GM21367 (cell line): ENCODE data around the gene IQCE.

Experiments
- ATAC-seq: cut with Tn5 transposase; IDR thresholded peaks from one replicate; pipeline ENCODE4 v1.9.1; 2021; ENCODE audit not compliant: unreplicated experiment

IQCE gene

DNA sequence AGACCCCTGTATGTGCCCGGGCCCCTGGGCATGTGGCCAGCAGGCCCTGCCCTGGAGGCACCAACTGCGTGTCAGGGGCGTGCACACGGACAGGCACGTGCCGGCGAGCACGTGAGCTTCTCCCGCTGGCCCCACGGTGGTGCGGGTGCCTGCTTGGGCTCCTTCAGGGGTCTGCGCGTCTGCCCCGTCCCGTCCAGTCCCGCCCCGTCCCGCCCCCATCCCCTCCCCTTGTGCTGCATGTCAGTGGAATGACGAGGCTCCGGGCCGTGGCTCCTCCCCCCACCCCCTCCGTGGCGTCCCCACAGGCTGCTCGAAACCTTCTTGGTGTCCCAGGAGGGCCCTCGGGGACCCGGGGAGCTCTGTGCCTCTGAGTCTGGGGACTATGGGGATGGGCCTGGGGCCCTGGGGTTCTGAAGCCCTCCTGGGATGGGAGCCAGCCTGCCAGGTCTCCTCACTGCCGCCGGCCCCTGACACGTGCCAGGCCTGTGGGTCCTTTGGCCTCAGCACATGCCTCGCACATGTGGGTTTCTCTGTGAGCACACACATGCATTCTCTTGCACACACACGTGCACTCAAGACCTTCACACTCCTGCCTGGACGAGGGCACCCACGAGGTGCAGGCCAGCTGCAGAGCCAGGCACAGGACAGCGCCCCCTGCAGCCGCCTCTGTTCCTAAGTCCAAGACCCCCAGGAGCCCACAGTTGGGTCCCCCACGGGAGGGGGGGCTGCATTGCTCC, 101.7 kb downstream of the IQCE start:
- ATAC-seq, result no peak

DNA sequence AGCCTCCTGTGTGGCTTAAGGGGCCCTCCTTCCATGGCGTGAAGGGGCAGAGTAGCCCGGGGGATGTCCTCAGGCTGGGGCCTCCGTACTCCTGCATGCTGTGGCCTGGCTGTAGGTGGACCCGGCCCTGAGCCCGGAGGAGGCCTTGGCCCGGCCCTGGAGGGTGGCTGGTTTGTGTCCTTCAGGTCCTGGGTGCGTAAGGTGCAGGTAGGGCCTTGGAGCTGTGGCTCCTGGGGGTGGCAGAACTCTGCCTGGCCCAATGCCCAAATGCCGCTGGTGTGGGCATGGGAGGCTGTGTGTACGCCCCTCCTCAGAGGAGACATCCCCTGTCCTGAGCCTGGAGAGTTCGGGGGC, 102.3 kb downstream of the IQCE start:
- no peak for ATAC-seq

DNA sequence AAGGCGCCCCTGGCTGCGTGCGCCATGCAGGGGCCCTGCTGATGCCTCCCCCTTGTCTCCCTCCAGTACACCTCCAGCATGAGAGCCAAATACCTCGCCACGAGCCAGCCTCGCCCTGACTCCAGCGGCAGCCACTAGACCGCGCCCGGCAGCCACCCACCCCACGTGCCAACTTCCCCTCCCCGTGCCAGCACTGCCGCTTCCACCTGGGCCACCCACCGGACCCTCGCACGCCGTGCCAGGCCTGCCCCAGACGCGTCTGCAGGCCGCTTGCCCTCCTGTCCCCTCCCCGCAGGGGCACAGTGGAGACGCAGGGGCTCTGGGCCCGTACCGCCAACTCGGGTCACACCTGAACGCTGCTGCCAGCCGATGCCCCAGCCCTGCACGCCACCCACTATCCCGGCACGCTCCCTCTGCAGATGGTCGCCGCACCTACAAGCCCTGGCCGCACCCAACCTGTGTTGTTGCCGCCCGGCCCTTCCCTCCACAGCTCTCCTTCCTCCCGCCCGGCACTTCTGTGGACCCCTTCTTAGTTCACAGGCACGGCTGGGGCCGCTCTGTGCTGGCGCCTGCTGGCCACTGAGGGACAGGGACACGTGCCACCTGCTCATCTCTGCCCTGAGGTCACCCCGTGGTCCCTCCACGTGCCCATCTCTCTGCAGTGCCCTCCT, 103.0 kb downstream of the IQCE start:
- no peak for ATAC-seq

DNA sequence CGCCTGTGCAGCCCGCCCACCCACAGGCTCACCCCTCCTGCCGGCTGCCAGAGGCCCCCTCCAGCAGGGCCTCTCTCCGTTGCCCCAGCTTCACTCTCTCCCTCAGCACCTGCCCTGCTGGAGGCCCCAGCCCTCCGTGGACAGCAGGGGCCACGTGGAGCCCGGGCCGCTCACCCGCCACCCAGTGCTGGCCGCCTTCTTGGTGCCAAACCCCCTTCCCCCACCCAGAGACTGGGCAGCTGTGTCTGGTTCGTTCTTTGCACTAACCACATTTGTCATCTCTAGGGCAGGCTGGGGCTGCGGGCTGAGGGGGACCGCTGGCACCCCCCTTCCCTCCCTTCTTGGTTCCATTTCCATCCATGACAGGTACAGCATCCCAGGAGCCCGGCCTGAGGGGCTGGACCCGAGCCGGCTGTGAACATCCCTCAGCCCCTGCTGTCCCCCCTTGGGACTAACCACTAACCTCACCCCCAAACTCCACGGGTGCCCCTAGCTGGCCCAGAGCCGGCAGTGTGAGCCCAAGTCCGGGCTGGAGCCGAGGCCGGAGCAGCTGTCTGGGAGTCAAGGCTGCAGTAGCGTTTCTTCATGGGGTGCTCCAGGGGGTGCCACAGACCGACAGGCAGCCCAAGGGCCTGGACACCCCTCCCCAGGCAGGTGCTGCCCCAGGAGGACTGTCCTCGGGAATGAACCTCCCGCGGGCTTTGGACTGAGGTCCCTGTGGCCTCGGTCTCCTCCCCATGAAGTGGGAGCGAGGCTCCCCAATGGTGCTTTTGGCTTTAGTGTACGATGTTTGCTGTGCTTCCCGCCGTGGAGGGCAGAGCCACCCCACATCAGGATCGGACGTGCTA, 103.7 kb downstream of the IQCE start:
- no peak for ATAC-seq

DNA sequence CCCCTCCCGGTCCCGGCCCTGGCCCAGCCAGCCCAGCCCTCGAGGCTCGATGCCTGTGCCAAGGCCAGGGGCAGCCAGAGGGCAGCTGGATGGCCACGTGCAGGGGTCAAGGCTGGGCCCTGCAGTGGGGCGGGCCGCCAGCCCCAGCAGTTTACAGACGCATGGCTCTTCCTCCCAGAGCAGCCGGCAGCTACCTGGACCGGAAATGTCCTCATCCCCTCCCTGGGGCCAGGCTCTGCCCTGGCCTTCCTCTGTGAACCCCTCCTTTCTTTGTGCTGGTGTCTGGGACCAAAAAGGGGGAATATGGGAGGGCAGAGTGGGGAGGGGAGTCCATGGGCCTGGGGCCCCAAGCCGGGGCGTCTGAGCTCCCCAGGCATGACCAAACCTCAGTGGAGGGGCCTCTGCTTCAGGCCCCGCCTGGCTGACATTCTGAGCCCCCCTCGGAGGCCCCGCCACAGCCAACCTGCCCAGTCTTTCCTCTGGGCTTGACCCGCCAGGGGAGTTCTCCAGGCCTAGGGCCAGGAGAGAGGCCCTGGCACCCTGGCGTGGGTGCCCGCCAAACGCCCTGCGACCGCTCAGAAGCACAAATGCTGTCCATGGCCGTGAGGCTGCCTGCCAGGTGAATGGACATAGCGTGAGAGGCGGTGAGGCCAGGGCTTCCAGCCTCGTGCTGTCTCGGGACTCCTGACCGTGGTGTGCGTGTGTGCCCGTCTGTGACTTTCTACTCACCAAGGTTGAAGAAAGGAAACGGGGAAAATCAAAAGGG, 104.5 kb downstream of the IQCE start:
- ATAC-seq, result no peak

DNA sequence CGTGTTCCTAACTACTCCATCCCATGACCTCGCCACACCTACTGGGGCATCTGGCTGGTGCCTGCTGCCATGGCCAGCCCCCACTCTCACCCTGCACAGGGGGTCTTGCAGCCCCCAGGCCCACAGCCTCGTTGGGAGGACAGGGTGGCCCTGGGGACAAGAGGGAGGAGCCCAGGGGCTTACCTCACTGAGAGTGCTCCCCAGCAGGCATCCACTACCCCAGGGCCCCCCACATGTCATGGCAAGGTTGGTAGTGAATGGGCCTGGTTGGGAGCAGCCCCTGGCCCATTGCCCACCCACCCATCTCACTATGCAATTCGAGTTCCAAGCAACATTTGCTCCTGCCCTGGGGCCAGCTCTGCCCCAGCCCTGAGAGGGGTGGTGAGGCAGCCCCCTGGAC, 105.2 kb downstream of the IQCE start:
- no peak for ATAC-seq
